HepG2 (cell line): ENCODE results near the gene STBD1. TPM values are rescaled to one million over a fixed set of nuclear protein-coding genes. Genes with fewer than 3 reads are reported as not detected.

Experiments used
- E2F1 ChIP-seq: sonication (generic); formaldehyde crosslinking; IDR thresholded peaks from 2 replicates; pipeline ENCODE4 v1.5.0; 2020; ENCODE audit warnings: missing genetic modification reagents
- GLI4 ChIP-seq: sonication (generic); formaldehyde crosslinking; IDR thresholded peaks from 2 replicates; pipeline ENCODE4 v1.5.1; 2020; ENCODE audit warnings: missing genetic modification reagents, mild to moderate bottlenecking, moderate library complexity, borderline replicate concordance
- JARID2 ChIP-seq: sonication (generic); formaldehyde crosslinking; IDR thresholded peaks from 2 replicates; pipeline ENCODE4 v1.8.1; 2023; ENCODE audit warnings: missing genetic modification reagents, inconsistent platforms; ENCODE audit not compliant: insufficient replicate concordance
- NR2F1 ChIP-seq, 2 experiments: fragments of 450-650 bp in 1 of 2; formaldehyde crosslinking in 1 of 2; IDR thresholded peaks; 2 replicates each; pipeline versions ENCODE4 v1.5.0 to v1.6.1; 2016 to 2020; ENCODE audit warnings: mild to moderate bottlenecking in 1 of 2, missing compliant biosample characterization in 1 of 2, missing genetic modification reagents in 1 of 2, moderate library complexity in 1 of 2
- PRDM15 ChIP-seq: sonication (generic); formaldehyde crosslinking; IDR thresholded peaks from 2 replicates; pipeline ENCODE4 v1.4.0; 2020; ENCODE audit warnings: missing genetic modification reagents
- SNRNP70 ChIP-seq: fragments of 200-400 bp; formaldehyde crosslinking; IDR thresholded peaks from 2 replicates; pipeline ENCODE4 v1.6.1; 2017; ENCODE audit warnings: mild to moderate bottlenecking, low read depth, low read length, moderate library complexity
- ZBTB46 ChIP-seq: sonication (generic); formaldehyde crosslinking; IDR thresholded peaks from 2 replicates; pipeline ENCODE4 v1.4.0; 2020; ENCODE audit warnings: mild to moderate bottlenecking, missing genetic modification reagents, borderline replicate concordance
- ZIK1 ChIP-seq: sonication (generic); formaldehyde crosslinking; IDR thresholded peaks from 2 replicates; pipeline ENCODE4 v1.5.0; 2020; ENCODE audit warnings: mild to moderate bottlenecking, low read depth, missing genetic modification reagents, borderline replicate concordance
- ZNF251 ChIP-seq: sonication (generic); formaldehyde crosslinking; IDR thresholded peaks from 2 replicates; pipeline ENCODE4 v1.9.0; 2021; ENCODE audit warnings: mild to moderate bottlenecking, missing genetic modification reagents
- ZNF280B ChIP-seq: sonication (generic); formaldehyde crosslinking; IDR thresholded peaks from 2 replicates; pipeline ENCODE4 v1.5.0; 2020; ENCODE audit warnings: missing genetic modification reagents, mild to moderate bottlenecking, borderline replicate concordance
- ZNF496 ChIP-seq: sonication (generic); formaldehyde crosslinking; IDR thresholded peaks from 2 replicates; pipeline ENCODE4 v1.8.1; 2023; ENCODE audit warnings: mild to moderate bottlenecking, moderate library complexity, missing genetic modification reagents; ENCODE audit not compliant: insufficient replicate concordance
- ZNF562 ChIP-seq: sonication (generic); formaldehyde crosslinking; IDR thresholded peaks from 2 replicates; pipeline ENCODE4 v1.8.0; 2022; ENCODE audit warnings: missing genetic modification reagents, borderline replicate concordance
- polyA plus RNA-seq, 8 experiments: library from polyadenylated mRNA; depleted of rRNA in 3 of 8; stranded (reverse) in 7 of 8; unstranded in 1 of 8; fragments of >200 nt; fragmentation: Illumina TruSeq in 4 of 8; extraction: Trizol in 4 of 8; gene quantifications; 2 replicates each; pipeline versions ENCODE4 v1.2.1 to v1.2.3, GENCODE V29; 2011 to 2016; ENCODE audit warnings: low read depth in 4 of 8, missing spikeins in 1 of 8, mixed read lengths in 1 of 8; ENCODE audit not compliant: insufficient read depth in 1 of 8
- total RNA-seq, 5 experiments: library from RNA; depleted of rRNA; stranded (reverse); fragments of >200 nt; fragmentation: Illumina TruSeq; extraction: Trizol; gene quantifications; 2 replicates each; pipeline ENCODE4 v1.2.3, GENCODE V29; 2016; ENCODE audit warnings: low read depth in 1 of 5
- TF ChIP-seq, protein P1 (sequence below): IDR thresholded peaks from 2 replicates; pipeline ENCODE4 v1.6.1; 2018; ENCODE audit warnings: missing genetic modification reagents
- TF ChIP-seq, protein P2 (sequence below): sonication (generic); formaldehyde crosslinking; IDR thresholded peaks from 2 replicates; pipeline ENCODE4 v1.5.0; 2020; ENCODE audit warnings: missing genetic modification reagents
- TF ChIP-seq, protein P3 (sequence below): sonication (generic); formaldehyde crosslinking; IDR thresholded peaks from 2 replicates; pipeline ENCODE4 v1.8.1; 2022; ENCODE audit warnings: low read depth, mild to moderate bottlenecking, missing genetic modification reagents

Gene STBD1
- total and polyA plus RNA-seq, 2 of the 13 experiments (the other 11 are each of a cell fraction or from before 2014, with no cell fraction given) = 2.8 to 4.3 TPM

- TF ChIP-seq, protein P1, sequence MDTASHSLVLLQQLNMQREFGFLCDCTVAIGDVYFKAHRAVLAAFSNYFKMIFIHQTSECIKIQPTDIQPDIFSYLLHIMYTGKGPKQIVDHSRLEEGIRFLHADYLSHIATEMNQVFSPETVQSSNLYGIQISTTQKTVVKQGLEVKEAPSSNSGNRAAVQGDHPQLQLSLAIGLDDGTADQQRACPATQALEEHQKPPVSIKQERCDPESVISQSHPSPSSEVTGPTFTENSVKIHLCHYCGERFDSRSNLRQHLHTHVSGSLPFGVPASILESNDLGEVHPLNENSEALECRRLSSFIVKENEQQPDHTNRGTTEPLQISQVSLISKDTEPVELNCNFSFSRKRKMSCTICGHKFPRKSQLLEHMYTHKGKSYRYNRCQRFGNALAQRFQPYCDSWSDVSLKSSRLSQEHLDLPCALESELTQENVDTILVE (CRISPR knock-in tag) = no peak
- no peak for TF ChIP-seq ZIK1 (CRISPR knock-in tag)
- no peak for TF ChIP-seq ZNF496
- TF ChIP-seq, protein P2, sequence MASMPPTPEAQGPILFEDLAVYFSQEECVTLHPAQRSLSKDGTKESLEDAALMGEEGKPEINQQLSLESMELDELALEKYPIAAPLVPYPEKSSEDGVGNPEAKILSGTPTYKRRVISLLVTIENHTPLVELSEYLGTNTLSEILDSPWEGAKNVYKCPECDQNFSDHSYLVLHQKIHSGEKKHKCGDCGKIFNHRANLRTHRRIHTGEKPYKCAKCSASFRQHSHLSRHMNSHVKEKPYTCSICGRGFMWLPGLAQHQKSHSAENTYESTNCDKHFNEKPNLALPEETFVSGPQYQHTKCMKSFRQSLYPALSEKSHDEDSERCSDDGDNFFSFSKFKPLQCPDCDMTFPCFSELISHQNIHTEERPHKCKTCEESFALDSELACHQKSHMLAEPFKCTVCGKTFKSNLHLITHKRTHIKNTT (CRISPR knock-in tag) = no peak
- TF ChIP-seq ZBTB46 = no peak
- no peak for TF ChIP-seq ZNF280B (CRISPR knock-in tag)
- TF ChIP-seq, protein P3, sequence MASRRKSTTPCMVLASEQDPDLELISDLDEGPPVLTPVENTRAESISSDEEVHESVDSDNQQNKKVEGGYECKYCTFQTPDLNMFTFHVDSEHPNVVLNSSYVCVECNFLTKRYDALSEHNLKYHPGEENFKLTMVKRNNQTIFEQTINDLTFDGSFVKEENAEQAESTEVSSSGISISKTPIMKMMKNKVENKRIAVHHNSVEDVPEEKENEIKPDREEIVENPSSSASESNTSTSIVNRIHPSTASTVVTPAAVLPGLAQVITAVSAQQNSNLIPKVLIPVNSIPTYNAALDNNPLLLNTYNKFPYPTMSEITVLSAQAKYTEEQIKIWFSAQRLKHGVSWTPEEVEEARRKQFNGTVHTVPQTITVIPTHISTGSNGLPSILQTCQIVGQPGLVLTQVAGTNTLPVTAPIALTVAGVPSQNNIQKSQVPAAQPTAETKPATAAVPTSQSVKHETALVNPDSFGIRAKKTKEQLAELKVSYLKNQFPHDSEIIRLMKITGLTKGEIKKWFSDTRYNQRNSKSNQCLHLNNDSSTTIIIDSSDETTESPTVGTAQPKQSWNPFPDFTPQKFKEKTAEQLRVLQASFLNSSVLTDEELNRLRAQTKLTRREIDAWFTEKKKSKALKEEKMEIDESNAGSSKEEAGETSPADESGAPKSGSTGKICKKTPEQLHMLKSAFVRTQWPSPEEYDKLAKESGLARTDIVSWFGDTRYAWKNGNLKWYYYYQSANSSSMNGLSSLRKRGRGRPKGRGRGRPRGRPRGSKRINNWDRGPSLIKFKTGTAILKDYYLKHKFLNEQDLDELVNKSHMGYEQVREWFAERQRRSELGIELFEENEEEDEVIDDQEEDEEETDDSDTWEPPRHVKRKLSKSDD (CRISPR knock-in tag) = no peak
- no peak for TF ChIP-seq E2F1 (CRISPR knock-in tag)
- no peak for TF ChIP-seq PRDM15 (CRISPR knock-in tag)
- no peak for TF ChIP-seq GLI4 (CRISPR knock-in tag)
- no peak for TF ChIP-seq ZNF562
- no peak for TF ChIP-seq NR2F1 (CRISPR knock-in tag; IDR thresholded peaks at IDR 0.05)
- TF ChIP-seq JARID2 = no peak
- no peak for TF ChIP-seq SNRNP70
- TF ChIP-seq ZNF251 (CRISPR knock-in tag) = no peak
Observed at GRCh38 chr4:76308548-76308947, 2.0 kb downstream of the STBD1 start (continued).
